ENCODE data around the gene ZNF580.
A peak's percentile ranks its signal among the peaks of the same experiment; 100 is the strongest.

ZNF580 gene

GRCh38 chr19:55667958-55668357 is 27.2 kb downstream of the ZNF580 start:
- 93% methylated on average over 11 of the region's 11 CpGs for WGBS
- H3K36me3 ChIP-seq (ENCODE audit: insufficient read depth, low read length) = peaks cover 85% of the 10 kb centered on the region
- no peaks in the 10 kb centered on the region for H3K9me3 ChIP-seq (ENCODE audit: insufficient read depth, low read depth, low read length)
- no peak overlapping the region for H3K27ac ChIP-seq (ENCODE audit: low read depth, low read length)
- H3K4me1 ChIP-seq (ENCODE audit: insufficient read depth, low read length) = 0 out of 2 replicates have a peak, but pooled peaks cover 4% of the 10 kb centered on the region
- no peak overlapping the region for H3K9ac ChIP-seq (ENCODE audit: low read depth, low read length)
- no peaks in the 10 kb centered on the region for H3K27me3 ChIP-seq (ENCODE audit: insufficient read depth, low read length)
- no peak overlapping the region for H3K4me3 ChIP-seq (ENCODE audit: low read length)

GRCh38 chr19:55668603-55669348 is 28.0 kb downstream of the ZNF580 start:
- no peaks in the 10 kb centered on the region for H3K9me3 ChIP-seq (ENCODE audit: insufficient read depth, low read depth, low read length)
- H3K36me3 ChIP-seq (ENCODE audit: insufficient read depth, low read length) = peaks cover 82% of the 10 kb centered on the region
- H3K27ac ChIP-seq (ENCODE audit: low read depth, low read length) = no peak overlapping the region
- 91% methylated on average over 30 of the region's 30 CpGs for WGBS
- H3K4me1 ChIP-seq (ENCODE audit: insufficient read depth, low read length) = peaks cover 12% of the 10 kb centered on the region; the same call in 1 of the 2 replicates
- no peak overlapping the region for H3K4me3 ChIP-seq (ENCODE audit: low read length)
- H3K27me3 ChIP-seq (ENCODE audit: insufficient read depth, low read length) = no peaks in the 10 kb centered on the region
- no peak overlapping the region for H3K9ac ChIP-seq (ENCODE audit: low read depth, low read length)

DNA sequence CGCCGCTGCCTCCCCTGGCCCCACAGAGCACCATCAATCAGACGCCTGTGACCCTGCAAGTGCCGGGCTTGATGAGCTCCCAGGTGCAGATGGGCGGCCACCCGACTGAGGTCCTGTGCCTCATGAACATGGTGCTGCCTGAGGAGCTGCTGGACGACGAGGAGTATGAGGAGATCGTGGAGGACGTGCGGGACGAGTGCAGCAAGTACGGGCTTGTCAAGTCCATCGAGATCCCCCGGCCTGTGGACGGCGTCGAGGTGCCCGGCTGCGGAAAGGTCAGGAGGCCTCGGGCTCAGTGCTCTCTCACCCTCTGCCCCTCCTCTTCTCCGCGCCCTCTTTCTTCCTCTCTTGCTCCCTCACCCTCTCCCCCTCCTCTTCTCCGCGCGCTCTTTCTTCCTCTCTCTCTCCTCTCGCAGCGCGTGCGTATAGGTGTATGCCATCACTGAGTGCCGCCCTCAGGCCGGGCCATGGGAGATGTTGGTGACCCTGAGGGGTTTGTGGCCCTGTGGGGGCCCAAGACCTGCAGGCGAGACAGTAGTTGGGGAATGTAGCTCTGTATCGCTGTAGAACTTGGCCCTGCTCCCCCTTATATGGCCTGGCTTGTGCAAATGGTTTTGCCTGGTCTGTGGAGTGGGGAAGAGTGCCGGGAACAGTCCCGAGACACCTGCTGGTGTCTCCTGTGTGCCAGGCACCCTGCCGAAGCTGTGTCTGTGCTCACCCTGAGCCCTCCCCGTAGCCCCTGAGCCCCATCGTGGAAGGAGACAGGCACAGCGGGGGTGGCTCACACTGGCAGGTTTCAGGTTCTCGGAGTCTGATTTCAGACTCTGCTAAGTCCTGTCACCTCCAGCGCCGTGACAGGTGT is 28.8 kb downstream of the ZNF580 start:
- Histone ChIP-seq H3K4me1 (ENCODE audit: insufficient read depth, low read length) (peaks cover 12% of the 10 kb centered on the region; the same call in 1 of the 2 replicates), H3K9ac (ENCODE audit: low read depth, low read length) (no peak overlapping the region), H3K27me3 (ENCODE audit: insufficient read depth, low read length) (no peaks in the 10 kb centered on the region), H3K27ac (ENCODE audit: low read depth, low read length) (no peak overlapping the region), H3K4me3 (ENCODE audit: low read length) (no peak overlapping the region), H3K9me3 (ENCODE audit: insufficient read depth, low read depth, low read length) (no peaks in the 10 kb centered on the region), H3K36me3 (ENCODE audit: insufficient read depth, low read length) (peaks cover 73% of the 10 kb centered on the region)
- WGBS = 93% methylated on average over 43 of the region's 43 CpGs

DNA sequence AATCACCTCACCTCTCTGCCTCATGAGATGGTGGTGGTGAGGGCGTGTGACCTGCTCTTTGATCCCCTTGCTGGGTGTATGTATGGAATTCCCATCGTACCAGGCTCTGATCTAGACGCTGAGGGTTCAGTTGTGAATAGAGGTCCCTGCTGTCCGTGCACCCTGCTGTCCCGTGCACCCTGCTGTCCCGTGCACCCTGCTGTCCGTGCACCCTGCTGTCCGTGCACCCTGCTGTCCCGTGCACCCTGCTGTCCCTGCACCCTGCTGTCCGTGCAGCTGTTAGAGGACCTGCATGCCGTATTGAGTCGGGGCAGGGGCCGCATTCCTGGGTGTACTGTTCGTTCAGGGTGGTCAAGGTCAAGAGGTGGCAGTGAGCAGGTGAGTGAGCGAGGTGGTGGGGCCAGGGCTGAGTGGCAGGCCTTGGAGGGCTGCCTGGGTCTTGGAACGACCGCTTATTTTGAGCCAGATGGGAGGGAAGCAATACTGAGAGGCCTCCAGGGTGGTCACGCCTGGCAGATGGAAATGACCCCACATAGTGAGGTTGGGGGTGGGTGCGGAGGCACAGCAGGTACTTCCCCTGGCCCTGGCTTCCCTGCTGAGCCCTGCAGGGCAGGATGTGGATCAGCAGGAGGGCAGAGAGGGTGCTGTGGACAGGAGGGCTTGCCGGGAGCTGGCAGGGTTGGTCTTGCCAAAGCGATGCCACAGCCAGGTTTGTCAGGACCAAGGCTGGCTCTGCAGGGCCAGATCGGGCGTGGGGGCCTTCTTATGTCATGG is 29.7 kb downstream of the ZNF580 start:
- WGBS = 90% methylated on average over 23 of the region's 23 CpGs
- Histone ChIP-seq H3K9ac (ENCODE audit: low read depth, low read length) (no peak overlapping the region), H3K27me3 (ENCODE audit: insufficient read depth, low read length) (no peaks in the 10 kb centered on the region), H3K4me3 (ENCODE audit: low read length) (no peak overlapping the region), H3K4me1 (ENCODE audit: insufficient read depth, low read length) (peaks cover 12% of the 10 kb centered on the region; the same call in 1 of the 2 replicates), H3K27ac (ENCODE audit: low read depth, low read length) (no peak overlapping the region; the same call in 1 of the 2 replicates), H3K9me3 (ENCODE audit: insufficient read depth, low read depth, low read length) (no peaks in the 10 kb centered on the region), H3K36me3 (ENCODE audit: insufficient read depth, low read length) (peaks cover 67% of the 10 kb centered on the region)

- no peaks in the 10 kb centered on the region for H3K9me3 ChIP-seq (ENCODE audit: insufficient read depth, low read depth, low read length)
- H3K9ac ChIP-seq (ENCODE audit: low read depth, low read length) = no peak overlapping the region
- peaks cover 61% of the 10 kb centered on the region for H3K36me3 ChIP-seq (ENCODE audit: insufficient read depth, low read length)
- H3K4me3 ChIP-seq (ENCODE audit: low read length) = no peak overlapping the region
- no peaks in the 10 kb centered on the region for H3K27me3 ChIP-seq (ENCODE audit: insufficient read depth, low read length)
- WGBS = 94% methylated on average over 2 of the region's 2 CpGs
- no peak overlapping the region; the same call in 1 of the 2 replicates for H3K27ac ChIP-seq (ENCODE audit: low read depth, low read length)
- peaks cover 14% of the 10 kb centered on the region for H3K4me1 ChIP-seq (ENCODE audit: insufficient read depth, low read length)
These were observed 30.2 kb downstream of the ZNF580 start for GRCh38 chr19:55671054-55671378.

GRCh38 chr19:55672418-55672817 is 31.6 kb downstream of the ZNF580 start:
- H3K9ac ChIP-seq (ENCODE audit: low read depth, low read length) = no peak overlapping the region
- H3K4me1 ChIP-seq (ENCODE audit: insufficient read depth, low read length) = peaks cover 17% of the 10 kb centered on the region
- H3K36me3 ChIP-seq (ENCODE audit: insufficient read depth, low read length) = peaks cover 47% of the 10 kb centered on the region
- no peaks in the 10 kb centered on the region for H3K27me3 ChIP-seq (ENCODE audit: insufficient read depth, low read length)
- H3K27ac ChIP-seq (ENCODE audit: low read depth, low read length) = peak overlapping the region; percentile 29; the same call in 1 of the 2 replicates
- WGBS = 89% methylated on average over 5 of the region's 5 CpGs
- H3K9me3 ChIP-seq (ENCODE audit: insufficient read depth, low read depth, low read length) = no peaks in the 10 kb centered on the region
- H3K4me3 ChIP-seq (ENCODE audit: low read length) = no peak overlapping the region

DNA sequence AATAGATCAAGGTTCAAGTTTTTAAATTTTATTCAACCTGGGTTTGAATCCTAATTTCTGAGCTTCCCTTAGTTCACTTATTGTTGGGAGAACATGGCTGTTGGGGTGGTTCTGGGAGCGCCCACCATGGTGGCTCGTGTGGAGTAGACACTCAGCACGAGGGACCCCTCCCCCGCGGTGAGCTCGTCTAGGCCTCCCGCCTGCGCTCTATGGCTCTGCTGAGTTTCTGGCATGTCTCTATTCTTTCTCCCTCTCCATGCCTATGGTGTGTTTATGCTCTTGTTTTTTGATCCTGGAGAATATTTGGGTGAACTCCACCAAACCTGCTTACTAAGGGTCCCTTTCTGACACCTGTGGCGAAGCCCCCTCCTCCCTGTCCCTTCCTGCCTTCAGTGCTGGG is 32.7 kb downstream of the ZNF580 start:
- Histone ChIP-seq H3K9me3 (ENCODE audit: insufficient read depth, low read depth, low read length) (no peaks in the 10 kb centered on the region), H3K27me3 (ENCODE audit: insufficient read depth, low read length) (no peaks in the 10 kb centered on the region), H3K4me1 (ENCODE audit: insufficient read depth, low read length) (peaks cover 17% of the 10 kb centered on the region), H3K9ac (ENCODE audit: low read depth, low read length) (0 out of 2 replicates have a peak overlapping the region, but pooled peaks have one; percentile 23), H3K27ac (ENCODE audit: low read depth, low read length) (peak overlapping the region; percentile 76; the same call in 1 of the 2 replicates), H3K4me3 (ENCODE audit: low read length) (peak overlapping the region; percentile 25; the same call in 1 of the 2 replicates), H3K36me3 (ENCODE audit: insufficient read depth, low read length) (peaks cover 46% of the 10 kb centered on the region)
- 82% methylated on average over 9 of the region's 9 CpGs for WGBS

GRCh38 chr19:55673889-55674288 is 33.1 kb downstream of the ZNF580 start:
- peaks cover 17% of the 10 kb centered on the region for H3K4me1 ChIP-seq (ENCODE audit: insufficient read depth, low read length)
- WGBS = 93% methylated on average over 8 of the region's 15 CpGs
- peak overlapping the region; percentile 76; the same call in 1 of the 2 replicates for H3K27ac ChIP-seq (ENCODE audit: low read depth, low read length)
- H3K27me3 ChIP-seq (ENCODE audit: insufficient read depth, low read length) = no peaks in the 10 kb centered on the region
- no peaks in the 10 kb centered on the region for H3K9me3 ChIP-seq (ENCODE audit: insufficient read depth, low read depth, low read length)
- H3K36me3 ChIP-seq (ENCODE audit: insufficient read depth, low read length) = peaks cover 46% of the 10 kb centered on the region
- 0 out of 2 replicates have a peak overlapping the region, but pooled peaks have one; percentile 23 for H3K9ac ChIP-seq (ENCODE audit: low read depth, low read length)
- peak overlapping the region; percentile 98; the same call in 1 of the 2 replicates for H3K4me3 ChIP-seq (ENCODE audit: low read length)

- Histone ChIP-seq H3K27ac (ENCODE audit: low read depth, low read length) (peak overlapping the region; percentile 81), H3K4me1 (ENCODE audit: insufficient read depth, low read length) (peaks cover 17% of the 10 kb centered on the region), H3K27me3 (ENCODE audit: insufficient read depth, low read length) (no peaks in the 10 kb centered on the region), H3K9me3 (ENCODE audit: insufficient read depth, low read depth, low read length) (no peaks in the 10 kb centered on the region), H3K4me3 (ENCODE audit: low read length) (peak overlapping the region; percentile 98), H3K36me3 (ENCODE audit: insufficient read depth, low read length) (peaks cover 46% of the 10 kb centered on the region), H3K9ac (ENCODE audit: low read depth, low read length) (peak overlapping the region; percentile 77)
- WGBS = 28% methylated on average over 17 of the region's 17 CpGs
These were observed 33.6 kb downstream of the ZNF580 start for GRCh38 chr19:55674459-55674840.

DNA sequence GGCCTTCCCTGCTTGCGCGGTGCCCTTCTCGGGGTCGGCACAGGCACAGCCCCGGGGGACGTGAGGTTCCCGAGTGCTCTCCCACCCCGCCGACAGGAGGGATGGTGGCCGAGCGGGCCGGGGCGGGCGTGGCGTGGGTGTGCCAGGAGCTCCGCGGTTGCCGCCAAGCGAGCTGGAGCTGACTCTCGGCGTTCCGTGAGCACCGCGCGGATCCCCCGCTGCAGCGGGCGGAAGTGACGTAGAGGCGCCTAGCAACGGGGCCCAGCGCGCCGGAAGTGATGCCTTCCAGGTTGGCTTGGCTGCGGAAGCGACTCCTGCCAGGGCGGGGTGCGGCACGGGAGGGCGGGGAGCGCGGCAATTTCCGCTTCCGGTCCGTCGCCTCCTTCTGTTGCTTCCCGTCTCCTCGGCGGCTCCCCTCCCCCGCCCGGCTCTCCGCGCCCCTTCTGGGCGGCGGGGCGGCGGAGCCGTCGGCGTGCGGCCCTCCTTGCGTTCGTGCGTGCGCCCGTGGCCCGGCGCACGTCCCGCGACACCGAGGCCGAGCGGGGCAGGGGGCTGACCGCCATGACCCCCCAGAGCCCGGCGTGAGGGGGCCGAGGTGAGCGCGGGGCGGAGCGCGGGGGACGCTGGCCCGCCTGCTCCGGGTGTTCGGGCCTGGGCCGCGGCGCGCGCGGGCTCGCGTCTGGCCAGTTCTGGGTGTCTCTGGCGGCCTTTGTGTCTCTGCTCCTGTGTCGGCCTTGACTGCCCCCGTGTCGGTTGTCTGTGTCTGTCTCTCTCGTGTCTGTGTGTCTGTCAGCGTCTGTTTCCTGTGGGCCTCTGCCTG is 34.2 kb downstream of the ZNF580 start, which contains the start of gene EPN1:
Gene EPN1, plus strand, starts transcription at position 386 of the 820 bp plus-strand sequence. CDS start 3,402 bp downstream, outside the sequence.
- no peaks in the 10 kb centered on the region for H3K9me3 ChIP-seq (ENCODE audit: insufficient read depth, low read depth, low read length)
- under 1% methylated on average over 101 of the region's 101 CpGs for WGBS
- H3K4me1 ChIP-seq (ENCODE audit: insufficient read depth, low read length) = peaks cover 17% of the 10 kb centered on the region
- peak within 1 kb of the TSS; percentile 95 for H3K9ac ChIP-seq (ENCODE audit: low read depth, low read length)
- peak within 1 kb of the TSS; percentile 81 for H3K27ac ChIP-seq (ENCODE audit: low read depth, low read length)
- H3K4me3 ChIP-seq (ENCODE audit: low read length) = peak within 1 kb of the TSS; percentile 98
- no peaks in the 10 kb centered on the region for H3K27me3 ChIP-seq (ENCODE audit: insufficient read depth, low read length)
- peaks cover 46% of the 10 kb centered on the region for H3K36me3 ChIP-seq (ENCODE audit: insufficient read depth, low read length)
